ENCODE measurements around the gene TEAD2.

GRCh38 chr19:49366110-49366509 lies 3.9 kb upstream of the TEAD2 start:
- TF ChIP-seq ZNF274 (IDR thresholded peaks at IDR 0.05; ENCODE audit: low read depth, low read length) (no peak), YY1 (IDR thresholded peaks at IDR 0.05; ENCODE audit: insufficient read depth, insufficient read length) (no peak)

Data from NT2/D1 (cell line).